Left forelimb (tissue), 1 donor: Measurements from ENCODE around the gene PPP2R5B.
"Not testable (repeated sequence)": the region's sequence is repeated elsewhere in the genome, so short reads cannot be mapped to it uniquely, and the experiment has no call there.

Source experiments
- DNase-seq: peaks from one replicate; pipeline ENCODE4 v3.0.0-alpha.2; 2018; ENCODE audit warnings: low spot score

Gene PPP2R5B

GRCh38 chr11:64976651-64977050 lies 52.2 kb downstream of the PPP2R5B start:
- no peak for DNase-seq

GRCh38 chr11:64983339-64983738 lies 58.9 kb downstream of the PPP2R5B start:
- not testable (repeated sequence) for DNase-seq
